Myometrial cell (primary cell): ENCODE data around the gene PHF2. TPM values are rescaled to one million over a fixed set of nuclear protein-coding genes. Genes with fewer than 3 reads are reported as not detected.

Experiments
- total RNA-seq: library from RNA; depleted of rRNA; stranded (reverse); fragments of >200 nt; gene quantifications from 2 replicates; pipeline ENCODE4 v1.2.3, GENCODE V29; 2015

The PHF2 gene
- total RNA-seq, result 7.8 and 11.7 TPM in 2 replicates

GRCh38 chr9:93576258-93577077 lies at the start of gene PHF2:
TSS of gene PHF2 (plus strand) at chr9:93576584. CDS start at chr9:93576774, 190 bp downstream.

Other genes with a start within 250 kb of the PHF2 start
- gene FAM120A, start 124.9 kb upstream of the PHF2 start, total RNA-seq, result 90.5 and 100 TPM in 2 replicates
- 38.1 and 39.5 TPM in 2 replicates for gene FAM120AOS, start 123.0 kb upstream of the PHF2 start, total RNA-seq